Activated naive CD4-positive, alpha-beta T cell treated with anti-CD3 and anti-CD28 coated beads, Interleukin-2, amount 50 U/mL, for 72 hours (primary cell): ENCODE measurements around the gene IP6K3. TPM values are rescaled to one million over a fixed set of nuclear protein-coding genes. Genes with fewer than 3 reads are reported as not detected.

Experiments used
- ATAC-seq, 2 donors: fragments of 150-1000 bp; cut with Tn5 transposase; 2 replicates each; pipeline ENCODE4 v1.10.0; 2021; ENCODE audit warnings: mild to moderate bottlenecking in 2 of 2, moderate library complexity in 2 of 2
- DNase-seq, 2 donors: peaks; one replicate each; pipeline ENCODE4 v3.0.0; 2021 to 2022; ENCODE audit warnings: low spot score in 2 of 2
- H3K27ac Mint-ChIP-seq, 2 donors: one replicate each; pipeline ENCODE4 v1.8.0; 2022; ENCODE audit warnings: mild to moderate bottlenecking in 2 of 2, mixed read lengths in 2 of 2
- H3K36me3 Mint-ChIP-seq, 2 donors: one replicate each; pipeline ENCODE4 v1.8.0; 2022; ENCODE audit warnings: mixed read lengths in 2 of 2
- H3K9me3 Mint-ChIP-seq, 2 donors: one replicate each; pipeline ENCODE4 v1.8.0; 2022; ENCODE audit warnings: mixed read lengths in 2 of 2
- total RNA-seq, 2 donors: library from RNA; stranded (reverse); gene quantifications; one replicate each; pipeline ENCODE4 v1.2.3, GENCODE V29; 2022

Gene IP6K3
- total RNA-seq, 2 donors from 2014 or later, result not detected

GRCh38 chr6:33671744-33672072 lies 75.0 kb downstream of the IP6K3 start:
- peak overlapping the region in 1 of 2 donors; percentile 85 for H3K27ac Mint-ChIP-seq
- no peak for ATAC-seq
- no peak for DNase-seq
- peaks cover 11 to 15% of the 10 kb centered on the region in 2 donors for H3K36me3 Mint-ChIP-seq
- no peaks in the 10 kb centered on the region for H3K9me3 Mint-ChIP-seq

Other genes starting within 250 kb of the IP6K3 start
- 10 to 100 TPM; 43.8 to 57.0 TPM for gene BAK1, start 166.6 kb downstream of the IP6K3 start, total RNA-seq
- gene ITPR3, start 125.6 kb downstream of the IP6K3 start, total RNA-seq, result 10 to 100 TPM; 39.2 to 50.8 TPM
- 100 to 1,000 TPM; 114 to 145 TPM for gene UQCC2, start 35.2 kb downstream of the IP6K3 start, total RNA-seq
- gene LEMD2, start 42.2 kb upstream of the IP6K3 start, total RNA-seq, result 10 to 100 TPM; 54.4 to 80.5 TPM
- not detected for gene MLN, start 57.1 kb upstream of the IP6K3 start, total RNA-seq